VCaP (cell line): Measurements from ENCODE around the gene CSRP1.

Source experiments
- H3K27ac ChIP-seq: fragments of 450-650 bp; 2 replicates; pipeline ENCODE4 v1.5.1; 2017
- TF ChIP-seq, protein P1 (sequence below): fragments of 450-650 bp; conservative IDR thresholded peaks from 2 replicates; pipeline ENCODE4 v1.5.1; 2017; ENCODE audit warnings: mild to moderate bottlenecking, moderate library complexity

The CSRP1 gene

DNA sequence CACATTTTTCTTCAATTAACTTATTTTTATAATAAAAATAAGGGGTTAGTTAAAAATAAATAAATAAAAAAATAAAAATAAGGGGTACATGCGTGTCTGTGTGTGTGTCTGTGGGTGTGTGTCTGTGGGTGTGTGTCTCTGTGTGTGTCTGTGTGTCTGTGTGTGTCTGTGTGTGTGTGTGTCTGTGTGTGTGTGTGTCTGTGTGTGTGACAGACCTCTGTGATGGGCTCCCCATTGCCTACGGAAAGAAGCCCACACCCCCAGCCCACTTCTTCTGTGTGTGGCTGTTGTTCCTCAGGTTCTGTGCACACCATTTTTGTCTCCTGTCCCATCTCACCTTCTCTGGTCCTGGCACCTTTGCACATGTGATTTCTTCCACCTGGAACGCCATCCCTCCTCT lies 47.9 kb downstream of the CSRP1 start:
- TF ChIP-seq, protein P1, sequence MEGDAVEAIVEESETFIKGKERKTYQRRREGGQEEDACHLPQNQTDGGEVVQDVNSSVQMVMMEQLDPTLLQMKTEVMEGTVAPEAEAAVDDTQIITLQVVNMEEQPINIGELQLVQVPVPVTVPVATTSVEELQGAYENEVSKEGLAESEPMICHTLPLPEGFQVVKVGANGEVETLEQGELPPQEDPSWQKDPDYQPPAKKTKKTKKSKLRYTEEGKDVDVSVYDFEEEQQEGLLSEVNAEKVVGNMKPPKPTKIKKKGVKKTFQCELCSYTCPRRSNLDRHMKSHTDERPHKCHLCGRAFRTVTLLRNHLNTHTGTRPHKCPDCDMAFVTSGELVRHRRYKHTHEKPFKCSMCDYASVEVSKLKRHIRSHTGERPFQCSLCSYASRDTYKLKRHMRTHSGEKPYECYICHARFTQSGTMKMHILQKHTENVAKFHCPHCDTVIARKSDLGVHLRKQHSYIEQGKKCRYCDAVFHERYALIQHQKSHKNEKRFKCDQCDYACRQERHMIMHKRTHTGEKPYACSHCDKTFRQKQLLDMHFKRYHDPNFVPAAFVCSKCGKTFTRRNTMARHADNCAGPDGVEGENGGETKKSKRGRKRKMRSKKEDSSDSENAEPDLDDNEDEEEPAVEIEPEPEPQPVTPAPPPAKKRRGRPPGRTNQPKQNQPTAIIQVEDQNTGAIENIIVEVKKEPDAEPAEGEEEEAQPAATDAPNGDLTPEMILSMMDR, result no peak
- no peak overlapping the region for H3K27ac ChIP-seq

- TF ChIP-seq, protein P1, result no peak
- no peak overlapping the region for H3K27ac ChIP-seq
Measured at GRCh38 chr1:201457508-201457960, 49.4 kb downstream of the CSRP1 start.

DNA sequence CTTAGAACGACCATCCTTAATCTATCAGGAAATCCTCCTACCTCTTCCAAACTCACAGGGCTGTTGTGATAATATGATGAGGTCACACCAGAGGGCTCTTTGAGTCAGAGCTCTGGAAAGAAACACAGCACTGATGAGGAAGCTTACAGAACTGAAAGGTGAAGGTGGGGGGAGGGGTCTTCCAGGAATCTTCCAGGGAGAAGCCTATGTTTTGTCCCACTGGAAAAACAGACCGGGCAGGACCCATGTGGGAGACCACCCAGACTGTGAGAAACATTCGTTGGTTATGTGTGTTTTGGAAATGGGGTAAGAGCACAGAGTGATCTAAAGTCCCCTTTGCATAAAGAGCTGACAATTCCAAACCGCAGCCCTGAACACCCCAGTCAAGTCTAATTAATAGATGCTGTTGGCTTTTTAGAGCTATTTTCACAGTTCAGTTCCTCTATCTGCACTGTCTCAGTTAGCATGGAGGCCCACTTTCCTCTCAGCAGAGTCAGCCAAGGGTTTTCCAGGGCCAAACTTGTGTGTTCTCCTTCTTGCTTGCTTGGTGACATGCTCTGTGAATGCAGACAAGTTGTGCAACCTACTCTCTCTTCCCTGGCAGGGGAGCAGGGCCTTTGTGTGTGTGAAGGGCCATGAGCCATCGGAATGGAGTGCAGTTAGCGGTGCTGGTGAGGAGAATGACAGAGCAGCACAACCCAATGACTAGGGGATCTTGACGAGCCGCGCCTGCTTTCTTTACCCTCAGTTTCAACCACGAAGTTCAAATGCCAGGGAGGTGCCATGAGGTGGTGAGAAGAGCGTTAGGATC lies 50.2 kb downstream of the CSRP1 start:
- TF ChIP-seq, protein P1, result no peak
- no peak overlapping the region for H3K27ac ChIP-seq

DNA sequence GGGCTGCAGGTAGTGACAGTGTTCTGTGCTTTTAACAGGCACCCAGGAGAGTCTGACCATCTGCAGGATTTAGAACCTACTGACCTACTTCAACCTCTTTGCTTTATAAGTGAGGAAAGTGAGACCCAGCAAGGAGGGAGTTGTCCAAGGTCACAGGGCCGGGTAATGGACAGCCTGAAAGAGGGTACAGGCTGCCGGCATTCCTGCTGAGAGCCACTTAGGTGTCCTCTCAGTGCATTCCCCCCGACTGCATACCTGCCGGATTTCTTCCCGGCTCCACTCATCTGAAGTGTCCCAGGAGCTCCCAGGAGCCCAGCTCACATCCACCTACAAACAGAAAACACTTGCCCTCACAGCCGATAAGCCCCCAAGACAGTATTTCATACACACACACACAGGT lies 51.8 kb downstream of the CSRP1 start:
- no peak overlapping the region for H3K27ac ChIP-seq

GRCh38 chr1:201454608-201455007 lies 52.3 kb downstream of the CSRP1 start:
- H3K27ac ChIP-seq, result no peak overlapping the region
- TF ChIP-seq, protein P1, result no peak

More for the DNA sequence above, 51.8 kb downstream of the CSRP1 start:
- TF ChIP-seq, protein P1, result no peak

DNA sequence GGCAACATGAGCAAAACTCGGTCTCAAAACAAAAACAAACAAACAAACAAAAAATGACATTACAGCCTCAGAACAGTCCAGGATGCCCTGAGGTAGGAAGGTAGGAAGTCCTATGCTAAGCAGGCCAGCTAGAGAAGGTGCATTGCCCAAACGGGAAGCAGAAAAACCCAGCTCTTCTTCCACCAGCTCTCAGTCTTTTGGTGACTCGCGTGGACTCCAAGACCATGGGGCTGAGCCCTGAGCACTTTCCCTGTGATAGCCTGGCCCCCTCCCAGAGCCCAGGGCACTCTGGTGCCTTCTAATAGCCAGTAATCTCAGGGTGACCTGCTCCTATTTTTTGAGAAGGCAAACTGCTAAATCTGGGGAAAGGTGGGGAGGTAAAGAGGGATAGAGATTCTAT lies 54.1 kb downstream of the CSRP1 start:
- TF ChIP-seq, protein P1, result no peak
- H3K27ac ChIP-seq, result no peak overlapping the region

DNA sequence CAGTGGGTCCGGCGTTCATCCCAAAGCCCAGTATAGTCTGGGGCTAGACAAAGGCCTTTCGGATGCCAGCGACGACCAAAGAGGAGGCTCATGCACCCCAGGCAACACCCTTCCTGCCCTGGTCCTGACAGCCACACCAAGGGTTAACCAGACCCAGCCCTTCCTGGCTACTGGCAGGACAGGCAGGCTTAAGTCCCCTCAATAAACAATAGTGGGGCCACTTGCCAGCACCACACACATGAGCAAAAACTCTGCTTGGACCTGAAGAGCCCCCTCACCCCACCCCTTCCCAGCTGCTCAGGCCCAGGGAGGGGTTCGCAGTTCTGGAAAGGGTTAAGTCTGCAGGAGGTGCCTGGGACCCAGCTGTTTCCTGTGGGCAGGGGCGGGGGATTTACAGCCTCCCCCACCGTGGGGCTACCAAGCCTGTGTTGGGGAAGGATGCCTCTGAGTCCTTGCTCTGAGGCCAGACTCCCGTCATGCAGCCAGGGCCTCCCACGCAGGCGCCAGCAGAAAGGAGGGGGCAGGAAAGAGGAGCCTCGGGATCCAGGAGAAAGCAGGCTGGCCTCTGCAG lies 56.1 kb downstream of the CSRP1 start:
- TF ChIP-seq, protein P1, result no peak
- H3K27ac ChIP-seq, result no peak overlapping the region
